C4-2B (cell line): ENCODE measurements around the gene DEFB124.

Experiments
- ZFX ChIP-seq: fragments of 450-650 bp; IDR thresholded peaks from 2 replicates; pipeline ENCODE4 v1.6.1; 2017
- TF ChIP-seq, protein P1 (sequence below): fragments of 450-650 bp; conservative IDR thresholded peaks from 2 replicates; pipeline ENCODE4 v1.5.1; 2017; ENCODE audit warnings: mild to moderate bottlenecking

DNA sequence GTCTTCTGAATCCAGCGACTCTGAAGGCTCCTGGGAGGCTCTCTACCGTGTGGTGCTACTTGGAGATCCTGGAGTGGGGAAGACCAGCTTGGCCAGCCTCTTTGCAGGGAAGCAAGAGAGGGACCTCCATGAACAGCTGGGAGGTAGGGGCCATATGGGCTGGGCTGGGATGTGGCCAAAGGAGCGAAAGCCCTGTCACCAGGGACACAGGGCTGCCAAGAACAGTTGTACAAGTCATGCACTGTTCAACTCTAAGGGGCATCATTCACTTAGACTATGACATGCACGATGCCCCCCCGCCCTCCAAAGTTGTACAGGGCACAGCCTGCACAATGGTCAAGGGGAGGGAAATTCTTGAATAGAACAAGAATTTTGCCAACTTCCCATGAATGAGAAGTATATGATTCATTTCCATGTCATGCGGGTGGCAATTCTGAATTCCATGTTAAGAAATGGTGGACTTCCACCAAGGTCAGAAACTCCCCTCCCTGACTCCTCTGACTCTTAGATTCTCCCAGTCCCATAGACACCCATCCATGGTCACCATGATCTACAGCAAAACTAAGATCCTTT is 1.8 kb upstream of the DEFB124 start:
- TF ChIP-seq, protein P1, sequence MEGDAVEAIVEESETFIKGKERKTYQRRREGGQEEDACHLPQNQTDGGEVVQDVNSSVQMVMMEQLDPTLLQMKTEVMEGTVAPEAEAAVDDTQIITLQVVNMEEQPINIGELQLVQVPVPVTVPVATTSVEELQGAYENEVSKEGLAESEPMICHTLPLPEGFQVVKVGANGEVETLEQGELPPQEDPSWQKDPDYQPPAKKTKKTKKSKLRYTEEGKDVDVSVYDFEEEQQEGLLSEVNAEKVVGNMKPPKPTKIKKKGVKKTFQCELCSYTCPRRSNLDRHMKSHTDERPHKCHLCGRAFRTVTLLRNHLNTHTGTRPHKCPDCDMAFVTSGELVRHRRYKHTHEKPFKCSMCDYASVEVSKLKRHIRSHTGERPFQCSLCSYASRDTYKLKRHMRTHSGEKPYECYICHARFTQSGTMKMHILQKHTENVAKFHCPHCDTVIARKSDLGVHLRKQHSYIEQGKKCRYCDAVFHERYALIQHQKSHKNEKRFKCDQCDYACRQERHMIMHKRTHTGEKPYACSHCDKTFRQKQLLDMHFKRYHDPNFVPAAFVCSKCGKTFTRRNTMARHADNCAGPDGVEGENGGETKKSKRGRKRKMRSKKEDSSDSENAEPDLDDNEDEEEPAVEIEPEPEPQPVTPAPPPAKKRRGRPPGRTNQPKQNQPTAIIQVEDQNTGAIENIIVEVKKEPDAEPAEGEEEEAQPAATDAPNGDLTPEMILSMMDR = no peak
- TF ChIP-seq ZFX = no peak
